Activated T-cell treated with anti-CD3 and anti-CD28 coated beads, Interleukin-2, amount 50 U/mL, for 72 hours (primary cell): ENCODE data around the gene CELSR3. TPM values are rescaled to one million over a fixed set of nuclear protein-coding genes. Genes with fewer than 3 reads are reported as not detected.
A peak's percentile ranks its signal among the peaks of the same experiment; 100 is the strongest.

ENCODE experiments used
- ATAC-seq, 2 donors: fragments of 150-1000 bp; cut with Tn5 transposase; replicated peaks in 1 of 2; 2 replicates each; pipeline ENCODE4 v1.10.0; 2021; ENCODE audit warnings: moderate library complexity in 2 of 2, mild to moderate bottlenecking in 1 of 2
- DNase-seq, 2 donors: peaks; one replicate each; pipeline ENCODE4 v3.0.0; 2021 to 2022; ENCODE audit warnings: mixed read lengths in 1 of 2
- H3K27ac Mint-ChIP-seq: one replicate; pipeline ENCODE4 v1.8.0; 2022; ENCODE audit warnings: mild to moderate bottlenecking, moderate library complexity, mixed read lengths
- H3K27me3 Mint-ChIP-seq: one replicate; pipeline ENCODE4 v1.8.0; 2022; ENCODE audit warnings: low read depth, mixed read lengths
- H3K36me3 Mint-ChIP-seq, 2 donors: one replicate each; pipeline ENCODE4 v1.8.0; 2022; ENCODE audit warnings: mixed read lengths in 2 of 2, mild to moderate bottlenecking in 1 of 2; ENCODE audit not compliant: insufficient read depth in 2 of 2
- H3K4me1 Mint-ChIP-seq: one replicate; pipeline ENCODE4 v1.8.0; 2022; ENCODE audit warnings: low read depth, mixed read lengths
- H3K4me3 Mint-ChIP-seq, 2 donors: one replicate each; pipeline ENCODE4 v1.8.0; 2022; ENCODE audit warnings: mild to moderate bottlenecking in 2 of 2, mixed read lengths in 2 of 2, moderate library complexity in 2 of 2
- H3K9me3 Mint-ChIP-seq, 2 donors: one replicate each; pipeline ENCODE4 v1.8.0; 2022; ENCODE audit warnings: mixed read lengths in 2 of 2
- total RNA-seq, 2 donors: library from RNA; stranded (reverse); gene quantifications; one replicate each; pipeline ENCODE4 v1.2.3, GENCODE V29; 2022

The CELSR3 gene
- total RNA-seq, 2 donors from 2014 or later: 14.2 to 17.4 TPM

GRCh38 chr3:48595526-48596121, 67.1 kb downstream of the CELSR3 start:
- peak in 1 of 2 donors; percentile 11 for ATAC-seq
- peak in 1 of 2 donors; percentile 33 for DNase-seq
- no peaks in the 10 kb centered on the region for H3K4me1 Mint-ChIP-seq
- H3K4me3 Mint-ChIP-seq: peak overlapping the region in 1 of 2 donors; percentile 15
- H3K36me3 Mint-ChIP-seq: no peaks in the 10 kb centered on the region
- H3K27me3 Mint-ChIP-seq: peaks cover 30% of the 10 kb centered on the region
- no peak overlapping the region for H3K27ac Mint-ChIP-seq
- H3K9me3 Mint-ChIP-seq: no peaks in the 10 kb centered on the region

GRCh38 chr3:48595075-48595525, 67.6 kb downstream of the CELSR3 start, which contains the start of gene COL7A1:
TSS of gene COL7A1 (minus strand) at chr3:48595329. CDS start at chr3:48595159, 170 bp downstream.
- H3K4me3 Mint-ChIP-seq: peak within 1 kb of the TSS; percentile 42 to 72
- H3K27me3 Mint-ChIP-seq: peaks cover 34% of the 10 kb centered on the region
- ATAC-seq: peak; percentile 19 to 24
- H3K27ac Mint-ChIP-seq: no peak within 1 kb of the TSS
- H3K36me3 Mint-ChIP-seq: no peaks in the 10 kb centered on the region
- H3K4me1 Mint-ChIP-seq: no peaks in the 10 kb centered on the region
- DNase-seq: peak in 1 of 2 donors; percentile 26
- H3K9me3 Mint-ChIP-seq: no peaks in the 10 kb centered on the region

GRCh38 chr3:48594417-48595049, 68.2 kb downstream of the CELSR3 start:
- no peak for DNase-seq
- H3K4me3 Mint-ChIP-seq: peak overlapping the region; percentile 42 to 72
- H3K4me1 Mint-ChIP-seq: no peaks in the 10 kb centered on the region
- H3K27me3 Mint-ChIP-seq: peaks cover 40% of the 10 kb centered on the region
- no peaks in the 10 kb centered on the region for H3K36me3 Mint-ChIP-seq
- no peaks in the 10 kb centered on the region for H3K9me3 Mint-ChIP-seq
- peak in 1 of 2 donors; percentile 8 for ATAC-seq
- no peak overlapping the region for H3K27ac Mint-ChIP-seq

- no peaks in the 10 kb centered on the region for H3K36me3 Mint-ChIP-seq
- H3K4me1 Mint-ChIP-seq: no peaks in the 10 kb centered on the region
- no peak overlapping the region for H3K4me3 Mint-ChIP-seq
- DNase-seq (no peak), ATAC-seq (no peak)
- H3K27ac Mint-ChIP-seq: no peak overlapping the region
- no peaks in the 10 kb centered on the region for H3K9me3 Mint-ChIP-seq
- peaks cover 51% of the 10 kb centered on the region for H3K27me3 Mint-ChIP-seq
These were observed 69.3 kb downstream of the CELSR3 start for GRCh38 chr3:48593337-48593736.

GRCh38 chr3:48592519-48593087, 70.1 kb downstream of the CELSR3 start:
- H3K9me3 Mint-ChIP-seq: no peaks in the 10 kb centered on the region
- no peak overlapping the region for H3K27ac Mint-ChIP-seq
- H3K36me3 Mint-ChIP-seq: no peaks in the 10 kb centered on the region
- H3K4me3 Mint-ChIP-seq: no peak overlapping the region
- H3K4me1 Mint-ChIP-seq: no peaks in the 10 kb centered on the region
- DNase-seq (no peak), ATAC-seq (no peak)
- H3K27me3 Mint-ChIP-seq: peaks cover 55% of the 10 kb centered on the region

- no peak overlapping the region for H3K27ac Mint-ChIP-seq
- no peak overlapping the region for H3K4me3 Mint-ChIP-seq
- ATAC-seq: no peak
- no peaks in the 10 kb centered on the region for H3K36me3 Mint-ChIP-seq
- H3K4me1 Mint-ChIP-seq: no peaks in the 10 kb centered on the region
- DNase-seq: no peak
- H3K27me3 Mint-ChIP-seq: peaks cover 60% of the 10 kb centered on the region
- H3K9me3 Mint-ChIP-seq: no peaks in the 10 kb centered on the region
These were observed 70.7 kb downstream of the CELSR3 start for GRCh38 chr3:48591886-48592518.

GRCh38 chr3:48591436-48591835, 71.2 kb downstream of the CELSR3 start:
- no peaks in the 10 kb centered on the region for H3K36me3 Mint-ChIP-seq
- H3K4me3 Mint-ChIP-seq: no peak overlapping the region
- no peak overlapping the region for H3K27ac Mint-ChIP-seq
- no peak for ATAC-seq
- peaks cover 61% of the 10 kb centered on the region for H3K27me3 Mint-ChIP-seq
- no peak for DNase-seq
- H3K4me1 Mint-ChIP-seq: no peaks in the 10 kb centered on the region
- H3K9me3 Mint-ChIP-seq: no peaks in the 10 kb centered on the region

- Mint-ChIP-seq H3K4me1 (no peaks in the 10 kb centered on the region), H3K27me3 (peaks cover 40% of the 10 kb centered on the region), H3K27ac (no peak overlapping the region), H3K36me3 (no peaks in the 10 kb centered on the region), H3K9me3 (no peaks in the 10 kb centered on the region), H3K4me3 (no peak overlapping the region)
- ATAC-seq (no peak), DNase-seq (no peak)
These were observed 74.5 kb downstream of the CELSR3 start for GRCh38 chr3:48588230-48588629.

- no peaks in the 10 kb centered on the region for H3K4me1 Mint-ChIP-seq
- DNase-seq (no peak), ATAC-seq (no peak)
- no peaks in the 10 kb centered on the region for H3K9me3 Mint-ChIP-seq
- H3K27me3 Mint-ChIP-seq: peaks cover 39% of the 10 kb centered on the region
- H3K36me3 Mint-ChIP-seq: no peaks in the 10 kb centered on the region
- no peak overlapping the region for H3K27ac Mint-ChIP-seq
- no peak overlapping the region for H3K4me3 Mint-ChIP-seq
These were observed 75.0 kb downstream of the CELSR3 start for GRCh38 chr3:48587686-48588085.

Other genes with a start within 250 kb of the CELSR3 start
- gene PLXNB1, start 232.8 kb downstream of the CELSR3 start, total RNA-seq: 1 to 10 TPM; 3.2 to 6.1 TPM
- 10 to 100 TPM; 13.5 to 16.7 TPM for gene CCDC51, start 222.8 kb downstream of the CELSR3 start, total RNA-seq
- gene TMA7, start 222.6 kb downstream of the CELSR3 start, total RNA-seq: 100 to 1,000 TPM; 263 to 285 TPM
- gene ATRIP, start 216.1 kb downstream of the CELSR3 start, total RNA-seq: 10 to 100 TPM; 15.6 to 19.9 TPM
- 100 to 1,000 TPM in 1 of 2 donors, 10 to 100 TPM in 1; 69.3 to 101 TPM for gene SHISA5, start 158.7 kb downstream of the CELSR3 start, total RNA-seq
- 10 to 100 TPM in 1 of 2 donors, 1 to 10 TPM in 1; 8.5 to 18.0 TPM for gene PFKFB4, start 106.1 kb downstream of the CELSR3 start, total RNA-seq
- gene UCN2, start 99.1 kb downstream of the CELSR3 start, total RNA-seq: not detected
- gene COL7A1, start 67.6 kb downstream of the CELSR3 start, total RNA-seq: 1 to 10 TPM; 4.4 to 5.3 TPM
- gene UQCRC1, start 53.2 kb downstream of the CELSR3 start, total RNA-seq: 100 to 1,000 TPM; 205 to 228 TPM
- not detected for gene TMEM89, start 41.1 kb downstream of the CELSR3 start, total RNA-seq
- gene SLC26A6, start 27.4 kb downstream of the CELSR3 start, total RNA-seq: 10 to 100 TPM; 34.7 to 42.2 TPM
- gene NCKIPSD, start 23.0 kb upstream of the CELSR3 start, total RNA-seq: 10 to 100 TPM; 27.7 to 27.8 TPM
- 10 to 100 TPM; 62.4 to 75.4 TPM for gene IP6K2, start 54.3 kb upstream of the CELSR3 start, total RNA-seq
- 10 to 100 TPM; 23.0 to 35.7 TPM for gene PRKAR2A, start 185.0 kb upstream of the CELSR3 start, total RNA-seq
- 10 to 100 TPM; 23.6 to 29.3 TPM for gene SLC25A20, start 236.0 kb upstream of the CELSR3 start, total RNA-seq